BLaER1 treated with 17β-estradiol and CSF1 and Interleukin-3, amounts not matched to agents 10 nM and 100 nM (cell line): Measurements from ENCODE around the gene PAK6.

Experiments
- H3K27ac ChIP-seq, 11 experiments: shearing (Covaris generic); formaldehyde crosslinking; 2 replicates each; pipeline ENCODE4 v1.8.1; 2022
- H3K27me3 ChIP-seq, 11 experiments: shearing (Covaris generic); formaldehyde crosslinking; 2 replicates each; pipeline ENCODE4 v1.8.1; 2022
- H3K36me3 ChIP-seq, 11 experiments: shearing (Covaris generic); formaldehyde crosslinking; 2 replicates each; pipeline ENCODE4 v1.8.1; 2022
- H3K4me1 ChIP-seq, 10 experiments: shearing (Covaris generic); formaldehyde crosslinking; 2 replicates each; pipeline ENCODE4 v1.8.1; 2022
- H3K4me2 ChIP-seq, 11 experiments: shearing (Covaris generic); formaldehyde crosslinking; 2 replicates each; pipeline ENCODE4 v1.8.1; 2022
- H3K4me3 ChIP-seq, 10 experiments: shearing (Covaris generic); formaldehyde crosslinking; 2 replicates each; pipeline ENCODE4 v1.8.1; 2022
- H3K9ac ChIP-seq, 11 experiments: shearing (Covaris generic); formaldehyde crosslinking; 2 replicates each; pipeline ENCODE4 v1.8.1; 2022
- H3K9me3 ChIP-seq, 11 experiments: shearing (Covaris generic); formaldehyde crosslinking; replicated peaks in 1 of 11; 2 replicates each; pipeline ENCODE4 v1.8.1; 2022
- H4K20me1 ChIP-seq, 11 experiments: shearing (Covaris generic); formaldehyde crosslinking; 2 replicates each; pipeline ENCODE4 v1.8.1; 2022
- Cebpa-rat ChIP-seq, 11 experiments: shearing (Covaris generic); IDR thresholded peaks; 2 replicates each; pipeline ENCODE4 v1.8.1; 2022

PAK6 gene

GRCh38 chr15:40222131-40222530, 16.7 kb upstream of the PAK6 start:
- Histone ChIP-seq H3K27me3 (no peaks in the 10 kb centered on the region), H3K36me3 (peaks cover 0 to 100% (median 89%) of the 10 kb centered on the region in 11 experiments; a peak in 19 of 22 replicates), H3K9ac (no peak overlapping the region), H3K9me3 (no peaks in the 10 kb centered on the region), H3K4me1 (no peaks in the 10 kb centered on the region), H3K4me3 (no peak overlapping the region), H4K20me1 (peaks cover 0 to 7% (median 0%) of the 10 kb centered on the region in 11 experiments; a peak in 3 of 22 replicates), H3K4me2 (no peak overlapping the region), H3K27ac (no peak overlapping the region)
- peak in 2 of 11 experiments; percentile 35 to 38; a peak in 1 of 22 replicates for TF ChIP-seq Cebpa-rat (IDR thresholded peaks at IDR 0.05)

GRCh38 chr15:40226736-40227135, 12.1 kb upstream of the PAK6 start:
- peaks cover 0 to 100% (median 86%) of the 10 kb centered on the region in 11 experiments; a peak in 20 of 22 replicates for H3K36me3 ChIP-seq
- no peak for TF ChIP-seq Cebpa-rat (IDR thresholded peaks at IDR 0.05)

GRCh38 chr15:40229316-40229715, 9.5 kb upstream of the PAK6 start:
- peaks cover 0 to 96% (median 70%) of the 10 kb centered on the region in 11 experiments; a peak in 20 of 22 replicates for H3K36me3 ChIP-seq
- no peaks in the 10 kb centered on the region for H3K9me3 ChIP-seq
- H3K4me1 ChIP-seq: peaks cover 8 to 27% (median 24%) of the 10 kb centered on the region in 10 experiments
- H3K4me3 ChIP-seq: no peak overlapping the region
- no peak overlapping the region for H3K27ac ChIP-seq
- TF ChIP-seq Cebpa-rat (IDR thresholded peaks at IDR 0.05): no peak
- H4K20me1 ChIP-seq: peaks cover 0 to 6% (median 0%) of the 10 kb centered on the region in 11 experiments; a peak in 3 of 22 replicates
- no peak overlapping the region for H3K9ac ChIP-seq
- no peaks in the 10 kb centered on the region for H3K27me3 ChIP-seq
- H3K4me2 ChIP-seq: no peak overlapping the region

More at GRCh38 chr15:40226736-40227135, 12.1 kb upstream of the PAK6 start:
- Histone ChIP-seq H3K9me3 (no peaks in the 10 kb centered on the region), H3K4me3 (no peak overlapping the region), H4K20me1 (peaks cover 0 to 7% (median 0%) of the 10 kb centered on the region in 11 experiments; a peak in 3 of 22 replicates), H3K27me3 (no peaks in the 10 kb centered on the region), H3K9ac (0 out of 22 replicates have a peak overlapping the region, but pooled peaks of 1 of the 11 experiments have one; percentile 29), H3K4me1 (peaks cover 0 to 2% (median 0%) of the 10 kb centered on the region in 10 experiments; a peak in 6 of 20 replicates), H3K27ac (no peak overlapping the region), H3K4me2 (no peak overlapping the region)

GRCh38 chr15:40229956-40230355, 8.9 kb upstream of the PAK6 start:
- H3K4me1 ChIP-seq: peaks cover 14 to 34% (median 31%) of the 10 kb centered on the region in 10 experiments
- TF ChIP-seq Cebpa-rat (IDR thresholded peaks at IDR 0.05): no peak
- no peaks in the 10 kb centered on the region for H3K9me3 ChIP-seq
- H3K36me3 ChIP-seq: peaks cover 0 to 90% (median 63%) of the 10 kb centered on the region in 11 experiments; a peak in 20 of 22 replicates
- no peak overlapping the region for H3K4me2 ChIP-seq
- H3K27me3 ChIP-seq: no peaks in the 10 kb centered on the region
- H3K4me3 ChIP-seq: no peak overlapping the region
- H4K20me1 ChIP-seq: no peaks in the 10 kb centered on the region; a peak in 1 of 22 replicates
- H3K9ac ChIP-seq: no peak overlapping the region
- H3K27ac ChIP-seq: no peak overlapping the region

- H3K36me3 ChIP-seq: peaks cover 0 to 64% (median 43%) of the 10 kb centered on the region in 11 experiments; a peak in 20 of 22 replicates
- no peaks in the 10 kb centered on the region for H4K20me1 ChIP-seq
- no peak overlapping the region for H3K4me3 ChIP-seq
Observed at GRCh38 chr15:40232625-40233070, 6.2 kb upstream of the PAK6 start.

GRCh38 chr15:40233727-40234577, 4.9 kb upstream of the PAK6 start:
- peaks cover 30 to 57% (median 51%) of the 10 kb centered on the region in 10 experiments for H3K4me1 ChIP-seq
- H3K27ac ChIP-seq: peak overlapping the region in 7 of 11 experiments; percentile 22 to 71 (median 61); a peak in 10 of 22 replicates
- no peak for TF ChIP-seq Cebpa-rat (IDR thresholded peaks at IDR 0.05)
- H3K4me3 ChIP-seq: no peak overlapping the region
- no peaks in the 10 kb centered on the region for H4K20me1 ChIP-seq
- peak overlapping the region; percentile 63 to 94 (median 83) for H3K4me2 ChIP-seq
- peaks cover 0 to 51% (median 30%) of the 10 kb centered on the region in 11 experiments; a peak in 20 of 22 replicates for H3K36me3 ChIP-seq
- no peaks in the 10 kb centered on the region for H3K9me3 ChIP-seq
- H3K27me3 ChIP-seq: peaks cover 0 to 6% (median 0%) of the 10 kb centered on the region in 11 experiments; a peak in 4 of 22 replicates
- peak overlapping the region in 4 of 11 experiments; percentile 6 to 60 (median 40); a peak in 7 of 22 replicates for H3K9ac ChIP-seq

More at GRCh38 chr15:40232625-40233070, 6.2 kb upstream of the PAK6 start:
- peak overlapping the region in 9 of 11 experiments; percentile 22 to 77 (median 53); a peak in 12 of 22 replicates for H3K27ac ChIP-seq
- peaks cover 22 to 48% (median 43%) of the 10 kb centered on the region in 10 experiments for H3K4me1 ChIP-seq
- H3K9me3 ChIP-seq: no peaks in the 10 kb centered on the region
- no peaks in the 10 kb centered on the region for H3K27me3 ChIP-seq
- peak overlapping the region in 7 of 11 experiments; percentile 16 to 94 (median 86); a peak in 13 of 22 replicates for H3K4me2 ChIP-seq
- H3K9ac ChIP-seq: peak overlapping the region in 2 of 11 experiments; percentile 27 to 54; a peak in 4 of 22 replicates
- TF ChIP-seq Cebpa-rat (IDR thresholded peaks at IDR 0.05): no peak

GRCh38 chr15:40234783-40235182, 4.1 kb upstream of the PAK6 start:
- Histone ChIP-seq H3K4me3 (peak overlapping the region in 1 of 10 experiments; percentile 21; a peak in 2 of 20 replicates), H3K4me2 (peak overlapping the region; percentile 63 to 94 (median 83)), H3K9ac (peak overlapping the region in 10 of 11 experiments; percentile 8 to 63 (median 39); a peak in 17 of 22 replicates), H3K9me3 (no peaks in the 10 kb centered on the region), H3K27ac (peak overlapping the region in 10 of 11 experiments; percentile 49 to 71 (median 58); a peak in 21 of 22 replicates), H3K36me3 (peaks cover 0 to 43% (median 22%) of the 10 kb centered on the region in 11 experiments; a peak in 20 of 22 replicates), H3K27me3 (peaks cover 0 to 13% (median 8%) of the 10 kb centered on the region in 11 experiments; a peak in 6 of 22 replicates), H4K20me1 (no peaks in the 10 kb centered on the region), H3K4me1 (peaks cover 38 to 66% (median 58%) of the 10 kb centered on the region in 10 experiments)
- TF ChIP-seq Cebpa-rat (IDR thresholded peaks at IDR 0.05): no peak

- no peaks in the 10 kb centered on the region for H4K20me1 ChIP-seq
- H3K4me1 ChIP-seq: peaks cover 44 to 71% (median 62%) of the 10 kb centered on the region in 10 experiments
- no peak for TF ChIP-seq Cebpa-rat (IDR thresholded peaks at IDR 0.05)
- peaks cover 0 to 37% (median 18%) of the 10 kb centered on the region in 11 experiments; a peak in 15 of 22 replicates for H3K36me3 ChIP-seq
- H3K4me3 ChIP-seq: peak overlapping the region in 2 of 10 experiments; percentile 21 to 33; a peak in 4 of 20 replicates
- no peaks in the 10 kb centered on the region for H3K9me3 ChIP-seq
- peak overlapping the region in 10 of 11 experiments; percentile 8 to 63 (median 39); a peak in 15 of 22 replicates for H3K9ac ChIP-seq
- H3K27me3 ChIP-seq: peaks cover 0 to 14% (median 9%) of the 10 kb centered on the region in 11 experiments; a peak in 6 of 22 replicates
- peak overlapping the region; percentile 63 to 94 (median 83) for H3K4me2 ChIP-seq
- H3K27ac ChIP-seq: peak overlapping the region in 10 of 11 experiments; percentile 49 to 71 (median 58); a peak in 21 of 22 replicates
Observed at GRCh38 chr15:40235201-40235885, 3.5 kb upstream of the PAK6 start.
